Fibroblast of villous mesenchyme (primary cell): Measurements from ENCODE around the gene MAPKAPK3. TPM values are rescaled to one million over a fixed set of nuclear protein-coding genes. Genes with fewer than 3 reads are reported as not detected.
A peak's percentile ranks its signal among the peaks of the same experiment; 100 is the strongest.

ENCODE experiments used
- DNase-seq: peaks from one replicate; pipeline ENCODE4 v3.0.0-alpha.2; 2010; ENCODE audit warnings: low read depth
- H3K4me3 ChIP-seq: 2 replicates; pipeline ENCODE4 v1.5.1; 2011; ENCODE audit warnings: low read depth, mild to moderate bottlenecking, low read length
- total RNA-seq: library from RNA; depleted of rRNA; stranded (reverse); fragments of >200 nt; gene quantifications from 2 replicates; pipeline ENCODE4 v1.2.3, GENCODE V29; 2012
- TF ChIP-seq, protein P1 (sequence below): IDR thresholded peaks from 2 replicates; pipeline ENCODE4 v1.5.1; 2012; ENCODE audit warnings: low read depth, mild to moderate bottlenecking, low read length; ENCODE audit not compliant: insufficient read depth

Gene MAPKAPK3
- total RNA-seq, 1 donor: 19.0 TPM

DNA sequence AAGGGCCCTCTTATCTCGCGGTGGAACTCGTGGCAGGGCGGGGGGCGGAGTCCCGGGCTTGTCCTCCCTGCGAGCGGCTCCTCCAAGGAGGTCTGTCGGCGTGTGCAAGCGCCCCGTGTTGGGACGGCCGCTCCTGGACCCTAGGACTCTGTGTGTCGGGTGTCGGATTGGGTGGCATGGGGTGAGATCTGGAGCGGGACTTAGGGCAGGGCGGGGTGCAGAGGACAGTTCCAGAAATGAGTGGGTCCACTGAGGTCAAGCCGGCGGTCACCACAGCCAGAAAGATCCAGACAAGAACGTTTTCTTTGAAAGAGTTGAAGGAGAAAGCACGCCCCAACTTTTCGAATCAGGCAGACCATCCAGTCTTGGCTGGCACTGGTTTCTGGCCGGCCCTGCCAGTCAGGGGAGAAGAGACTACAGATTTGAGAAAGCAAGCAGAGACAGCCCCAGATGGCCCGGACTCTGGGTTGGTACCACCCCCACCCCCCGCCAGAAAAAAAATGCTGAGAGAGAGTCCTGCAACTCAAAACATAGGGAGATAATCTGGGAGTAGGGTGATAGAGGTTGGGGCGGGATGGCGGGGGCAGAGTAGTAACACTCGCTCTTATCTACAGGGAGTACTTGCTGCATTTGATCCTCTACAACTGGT lies 4.6 kb upstream of the MAPKAPK3 start:
- DNase-seq: peak; percentile 31
- TF ChIP-seq, protein P1, sequence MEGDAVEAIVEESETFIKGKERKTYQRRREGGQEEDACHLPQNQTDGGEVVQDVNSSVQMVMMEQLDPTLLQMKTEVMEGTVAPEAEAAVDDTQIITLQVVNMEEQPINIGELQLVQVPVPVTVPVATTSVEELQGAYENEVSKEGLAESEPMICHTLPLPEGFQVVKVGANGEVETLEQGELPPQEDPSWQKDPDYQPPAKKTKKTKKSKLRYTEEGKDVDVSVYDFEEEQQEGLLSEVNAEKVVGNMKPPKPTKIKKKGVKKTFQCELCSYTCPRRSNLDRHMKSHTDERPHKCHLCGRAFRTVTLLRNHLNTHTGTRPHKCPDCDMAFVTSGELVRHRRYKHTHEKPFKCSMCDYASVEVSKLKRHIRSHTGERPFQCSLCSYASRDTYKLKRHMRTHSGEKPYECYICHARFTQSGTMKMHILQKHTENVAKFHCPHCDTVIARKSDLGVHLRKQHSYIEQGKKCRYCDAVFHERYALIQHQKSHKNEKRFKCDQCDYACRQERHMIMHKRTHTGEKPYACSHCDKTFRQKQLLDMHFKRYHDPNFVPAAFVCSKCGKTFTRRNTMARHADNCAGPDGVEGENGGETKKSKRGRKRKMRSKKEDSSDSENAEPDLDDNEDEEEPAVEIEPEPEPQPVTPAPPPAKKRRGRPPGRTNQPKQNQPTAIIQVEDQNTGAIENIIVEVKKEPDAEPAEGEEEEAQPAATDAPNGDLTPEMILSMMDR: no peak
- peak overlapping the region; percentile 74 for H3K4me3 ChIP-seq

DNA sequence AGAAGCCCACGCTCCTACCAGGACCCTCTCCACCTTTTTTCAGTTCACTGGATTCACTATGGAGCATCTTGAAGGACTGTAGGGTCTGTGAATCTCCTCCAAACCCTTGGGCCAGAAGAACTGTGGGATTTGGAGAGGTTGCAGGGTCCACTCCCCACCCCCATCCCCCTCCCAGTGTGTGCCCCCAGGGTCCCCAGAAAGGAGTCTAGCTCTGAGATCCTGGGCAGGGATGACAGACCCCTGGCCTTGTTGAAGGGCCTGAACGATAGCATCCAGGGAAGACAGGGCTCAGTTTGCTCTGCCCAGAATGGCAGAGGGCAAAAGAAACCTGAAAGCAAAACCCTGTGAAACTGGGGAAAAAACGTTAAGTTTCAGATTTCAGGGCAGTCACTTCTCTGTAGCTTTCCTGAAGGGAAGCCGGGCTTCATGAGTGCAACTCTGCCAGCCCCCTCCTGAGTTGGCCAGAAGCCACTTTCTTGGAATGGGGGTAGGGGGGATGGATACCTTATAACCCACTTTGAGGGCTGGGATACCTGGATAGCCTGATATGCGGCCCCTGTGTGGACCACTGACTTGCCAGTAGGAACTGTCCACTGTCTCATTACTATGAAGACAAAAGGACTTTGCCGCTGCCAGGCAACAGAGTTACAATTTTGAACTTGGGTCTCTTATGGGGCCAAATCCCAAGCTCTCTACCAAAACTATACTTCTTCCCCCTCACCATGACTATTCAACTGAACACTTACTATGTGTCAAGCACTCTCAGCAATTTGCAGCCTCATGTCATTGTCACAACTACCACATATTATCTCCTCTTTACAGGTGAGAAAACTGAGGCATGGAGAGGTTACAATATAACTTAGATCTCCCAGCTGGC lies 3.7 kb upstream of the MAPKAPK3 start:
- no peak for DNase-seq
- peak overlapping the region; percentile 74 for H3K4me3 ChIP-seq
- TF ChIP-seq, protein P1: no peak

DNA sequence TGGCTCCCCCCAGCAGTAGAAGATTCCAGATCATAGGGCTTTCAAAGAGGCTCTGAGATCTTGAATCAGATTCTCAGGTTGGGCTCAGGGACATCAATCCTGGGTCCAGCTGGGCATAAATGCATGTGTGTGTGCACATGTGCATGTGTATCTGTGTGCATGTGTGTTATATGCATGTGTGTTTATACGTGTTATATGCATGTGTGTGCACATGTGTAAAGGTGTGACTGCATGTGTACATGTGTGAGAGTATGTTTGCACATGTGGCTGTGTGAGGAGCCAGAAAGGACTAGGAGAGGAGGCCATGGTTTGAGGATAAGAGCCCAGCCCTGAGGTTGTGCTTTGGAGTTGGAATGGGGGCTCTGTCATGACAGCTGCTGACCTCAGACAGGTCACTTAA lies 1.8 kb upstream of the MAPKAPK3 start:
- TF ChIP-seq, protein P1: no peak
- no peak overlapping the region for H3K4me3 ChIP-seq
- no peak for DNase-seq

DNA sequence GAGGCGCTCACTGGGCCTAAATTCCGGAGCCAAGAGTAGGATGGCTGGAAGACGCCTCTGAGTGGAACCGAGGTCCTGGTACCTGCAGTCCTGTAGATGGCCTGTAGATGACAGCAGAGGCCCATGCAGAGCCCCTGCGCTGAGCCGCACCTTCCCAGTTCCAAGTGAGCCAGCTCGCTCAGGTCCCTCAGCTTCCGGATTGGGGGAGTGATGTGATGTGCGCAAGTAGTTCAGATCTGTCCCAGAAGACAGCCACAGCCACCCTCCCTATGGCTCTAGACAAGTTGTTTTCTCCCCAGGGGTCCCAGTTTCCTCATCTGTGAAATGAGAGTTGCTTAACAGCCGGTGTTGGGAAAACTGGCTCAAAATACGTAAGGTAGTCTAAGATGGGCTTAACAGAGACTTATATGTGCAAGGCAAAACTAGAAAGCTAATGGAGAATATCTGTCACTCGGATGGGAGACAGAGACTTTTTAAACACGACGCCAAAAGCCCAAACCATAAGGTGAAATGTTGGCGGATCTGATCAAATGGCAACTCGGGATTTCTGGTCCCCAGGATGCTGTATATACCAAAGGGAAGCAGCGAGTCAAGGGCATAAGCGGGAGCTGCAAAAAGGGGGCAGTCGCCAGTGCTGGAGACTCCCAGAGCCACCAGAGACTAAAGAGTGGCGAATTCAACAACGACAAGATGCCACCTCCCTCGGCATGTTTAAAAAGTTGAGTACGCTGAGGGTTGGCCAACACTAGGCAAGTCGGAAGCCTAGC lies 765 bp upstream of the MAPKAPK3 start:
- H3K4me3 ChIP-seq: peak overlapping the region; percentile 83
- DNase-seq: peak; percentile 81
- TF ChIP-seq, protein P1: peak; percentile 100

DNA sequence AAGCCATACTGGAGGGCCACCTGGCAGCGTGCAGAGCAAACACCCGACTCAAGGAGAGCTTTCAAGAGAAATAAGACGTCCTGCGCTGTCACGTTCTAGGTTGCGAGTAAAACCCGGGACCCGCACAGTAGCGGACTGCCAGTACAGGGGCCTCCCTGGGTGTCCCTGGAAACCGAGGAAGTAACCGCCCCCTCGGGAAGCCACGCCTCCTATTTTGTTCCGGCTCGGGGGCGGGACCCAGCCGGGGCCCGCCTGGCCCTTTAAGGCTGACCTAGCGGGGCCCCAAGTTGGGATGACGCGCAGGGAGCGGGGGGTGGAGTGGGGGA lies 218 bp upstream of the MAPKAPK3 start:
- TF ChIP-seq, protein P1: no peak
- peak overlapping the region; percentile 83 for H3K4me3 ChIP-seq
- peak; percentile 90 for DNase-seq

DNA sequence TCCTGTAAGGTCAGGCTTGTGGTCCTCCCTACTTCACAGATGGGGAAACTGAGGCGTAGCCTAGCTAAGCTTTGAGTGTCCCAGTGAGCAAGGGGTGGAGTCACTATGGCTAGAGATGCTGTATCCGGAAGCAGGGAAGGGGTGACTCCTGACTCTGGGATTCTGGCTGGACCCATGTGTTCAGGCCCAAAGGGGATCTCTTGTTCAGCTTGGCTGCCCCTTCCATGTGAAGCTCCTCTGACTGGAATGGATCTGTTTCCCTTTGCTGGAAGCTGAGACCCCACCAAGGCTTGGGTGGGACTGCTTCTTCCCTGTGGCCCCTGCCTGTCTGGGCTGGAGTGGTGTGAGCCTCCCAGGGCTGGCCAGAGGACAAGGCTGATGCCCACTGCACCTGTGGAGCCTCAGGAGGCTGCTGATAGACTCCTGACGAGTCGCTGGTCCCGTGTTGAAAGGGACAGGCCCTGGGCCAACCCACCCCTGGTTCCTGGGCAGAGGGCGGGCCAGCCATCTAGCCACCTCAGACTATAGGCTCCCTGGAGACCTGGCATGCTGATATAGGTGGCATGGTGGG lies 1.0 kb downstream of the MAPKAPK3 start:
- no peak for DNase-seq
- peak overlapping the region; percentile 83 for H3K4me3 ChIP-seq
- TF ChIP-seq, protein P1: no peak
